Right kidney (tissue), 9 donors: Measurements from ENCODE around the gene TUBA1A.
"Not testable (repeated sequence)": the region's sequence is repeated elsewhere in the genome, so short reads cannot be mapped to it uniquely, and the experiment has no call there.

Experiments
- DNase-seq: peaks from one replicate; pipeline ENCODE4 v3.0.0-alpha.2; 2016
- long read RNA-seq, 8 donors: transcript quantifications; one replicate each; lab custom pipeline, GENCODE V29; 2026

The TUBA1A gene
- long read RNA-seq, donor 1, transcript TUBA1A-202 (4 exons, 1,915 nt) = major isoform, 409 of 513 reads
- long read RNA-seq, donor 1, transcript TUBA1A-206 (2 exons, 696 nt) = minor isoform, 5 of 513 reads
- long read RNA-seq, donor 1, transcript TUBA1A-207 (3 exons, 1,384 nt) = minor isoform, 24 of 513 reads
- long read RNA-seq, donor 1, partial matches to known transcripts = 67 of 513 reads
- long read RNA-seq, donor 1, other reads (novel, unspliced or antisense) = 0 of 513 reads
- long read RNA-seq, donor 2, transcript TUBA1A-207 (3 exons, 1,384 nt) = minor isoform, 17 of 245 reads
- long read RNA-seq, donor 2, transcript TUBA1A-202 (4 exons, 1,915 nt) = major isoform, 219 of 245 reads
- long read RNA-seq, donor 2, partial matches to known transcripts = 0 of 245 reads
- long read RNA-seq, donor 2, other reads (novel, unspliced or antisense) = 0 of 245 reads
- long read RNA-seq, donor 3, transcript TUBA1A-202 (4 exons, 1,915 nt) = major isoform, 132 of 149 reads
- long read RNA-seq, donor 3, transcript TUBA1A-206 (2 exons, 696 nt) = minor isoform, 5 of 149 reads
- long read RNA-seq, donor 3, transcript TUBA1A-207 (3 exons, 1,384 nt) = minor isoform, 10 of 149 reads
- long read RNA-seq, donor 3, partial matches to known transcripts = 0 of 149 reads
- long read RNA-seq, donor 3, other reads (novel, unspliced or antisense) = 0 of 149 reads
- long read RNA-seq, donor 4, transcript TUBA1A-202 (4 exons, 1,915 nt) = major isoform, 176 of 190 reads
- long read RNA-seq, donor 4, transcript TUBA1A-207 (3 exons, 1,384 nt) = minor isoform, 8 of 190 reads
- long read RNA-seq, donor 4, partial matches to known transcripts = 0 of 190 reads
- long read RNA-seq, donor 4, other reads (novel, unspliced or antisense) = 0 of 190 reads
- long read RNA-seq, donor 5, transcript TUBA1A-207 (3 exons, 1,384 nt) = minor isoform, 18 of 245 reads
- long read RNA-seq, donor 5, transcript TUBA1A-202 (4 exons, 1,915 nt) = major isoform, 217 of 245 reads
- long read RNA-seq, donor 5, partial matches to known transcripts = 0 of 245 reads
- long read RNA-seq, donor 5, other reads (novel, unspliced or antisense) = 0 of 245 reads
- long read RNA-seq, donor 6, transcript TUBA1A-202 (4 exons, 1,915 nt) = major isoform, 188 of 231 reads
- long read RNA-seq, donor 6, transcript TUBA1A-201 (4 exons, 1,887 nt) = minor isoform, 5 of 231 reads
- long read RNA-seq, donor 6, transcript TUBA1A-206 (2 exons, 696 nt) = minor isoform, 6 of 231 reads
- long read RNA-seq, donor 6, transcript TUBA1A-207 (3 exons, 1,384 nt) = minor isoform, 12 of 231 reads
- long read RNA-seq, donor 6, partial matches to known transcripts = 5 of 231 reads
- long read RNA-seq, donor 6, other reads (novel, unspliced or antisense) = 11 of 231 reads
- long read RNA-seq, donor 7, transcript TUBA1A-202 (4 exons, 1,915 nt) = major isoform, 403 of 464 reads
- long read RNA-seq, donor 7, transcript TUBA1A-205 (3 exons, 673 nt) = minor isoform, 6 of 464 reads
- long read RNA-seq, donor 7, transcript TUBA1A-206 (2 exons, 696 nt) = minor isoform, 10 of 464 reads
- long read RNA-seq, donor 7, transcript TUBA1A-207 (3 exons, 1,384 nt) = minor isoform, 33 of 464 reads
- long read RNA-seq, donor 7, partial matches to known transcripts = 5 of 464 reads
- long read RNA-seq, donor 7, other reads (novel, unspliced or antisense) = 0 of 464 reads
- long read RNA-seq, donor 8, transcript TUBA1A-207 (3 exons, 1,384 nt) = minor isoform, 14 of 293 reads
- long read RNA-seq, donor 8, transcript TUBA1A-202 (4 exons, 1,915 nt) = major isoform, 263 of 293 reads
- long read RNA-seq, donor 8, partial matches to known transcripts = 12 of 293 reads
- long read RNA-seq, donor 8, other reads (novel, unspliced or antisense) = 0 of 293 reads

- no peak for DNase-seq
These were observed at the start of gene TUBA1A for GRCh38 chr12:49188916-49189367. Gene TUBA1A (minus strand): TSS chr12:49189080. CDS start chr12:49188979, 101 bp downstream.

- no peak for DNase-seq
These were observed 47.5 kb upstream of the TUBA1A start for GRCh38 chr12:49236423-49236822.

GRCh38 chr12:49233842-49234526 is 45.1 kb upstream of the TUBA1A start:
- DNase-seq = peak; percentile 24

- DNase-seq = peak; percentile 67
These were observed 44.3 kb upstream of the TUBA1A start for GRCh38 chr12:49232940-49233841.

GRCh38 chr12:49231878-49232655 is 43.2 kb upstream of the TUBA1A start:
- peak; percentile 39 for DNase-seq

- DNase-seq = no peak
These were observed 41.9 kb upstream of the TUBA1A start for GRCh38 chr12:49230805-49231194.

- no peak for DNase-seq
These were observed 41.4 kb upstream of the TUBA1A start for GRCh38 chr12:49230176-49230804.

- no peak for DNase-seq
These were observed 39.8 kb upstream of the TUBA1A start for GRCh38 chr12:49228653-49229052.

GRCh38 chr12:49227713-49228112 is 38.8 kb upstream of the TUBA1A start:
- no peak for DNase-seq

GRCh38 chr12:49225576-49226166 is 36.8 kb upstream of the TUBA1A start:
- DNase-seq = no peak

GRCh38 chr12:49223590-49224369 is 34.9 kb upstream of the TUBA1A start:
- DNase-seq = no peak

GRCh38 chr12:49223122-49223521 is 34.2 kb upstream of the TUBA1A start:
- no peak for DNase-seq

- DNase-seq = no peak
These were observed 32.1 kb upstream of the TUBA1A start for GRCh38 chr12:49220972-49221371.

- DNase-seq = no peak
These were observed 30.6 kb upstream of the TUBA1A start for GRCh38 chr12:49219417-49220026.

GRCh38 chr12:49212572-49212971 is 23.7 kb upstream of the TUBA1A start:
- DNase-seq = no peak

GRCh38 chr12:49210703-49211102 is 21.8 kb upstream of the TUBA1A start:
- DNase-seq = not testable (repeated sequence)
